AG04450 (cell line): ENCODE measurements around the gene NRDC. TPM values are rescaled to one million over a fixed set of nuclear protein-coding genes. Genes with fewer than 3 reads are reported as not detected.

Experiments used
- CTCF ChIA-PET: fragments of 300-600, 350-600 bp; formaldehyde crosslinking; extraction: SDS; loops from one replicate; lab custom pipeline; 2022; ENCODE audit warnings: antibody characterized with exemption, inconsistent platforms; lab: Charles Lee
- POLR2A ChIA-PET: fragments of 350-600 bp; formaldehyde crosslinking; extraction: SDS; loops from one replicate; lab custom pipeline; 2021; ENCODE audit warnings: antibody characterized with exemption, inconsistent platforms; lab: Yijun Ruan, JAX
- DNase-seq: peaks from one replicate; pipeline ENCODE4 v3.0.0-alpha.2; 2011; ENCODE audit warnings: low read depth, low spot score
- H3K27ac ChIP-seq: one replicate; pipeline ENCODE4 v1.5.1; 2012; ENCODE audit warnings: low read depth, low read length, control low read depth
- H3K27me3 ChIP-seq: one replicate; pipeline ENCODE4 v1.6.0; 2012; ENCODE audit warnings: low read length; ENCODE audit not compliant: control insufficient read depth, insufficient read depth
- H3K4me3 ChIP-seq: 2 replicates; pipeline ENCODE4 v1.5.1; 2011; ENCODE audit warnings: mild to moderate bottlenecking, low read depth, low read length, control low read depth
- H3K9me3 ChIP-seq: 2 replicates; pipeline ENCODE4 v1.5.1; 2012; ENCODE audit warnings: low read length; ENCODE audit not compliant: control insufficient read depth, insufficient read depth
- CTCF ChIP-seq: IDR thresholded peaks from 2 replicates; pipeline ENCODE4 v1.5.1; 2011; ENCODE audit warnings: low read depth, low read length, control low read depth, inconsistent platforms
- polyA plus RNA-seq: library from polyadenylated mRNA; depleted of rRNA; stranded (reverse); fragments of >200 nt; gene quantifications from 2 replicates; pipeline ENCODE4 v1.2.3, GENCODE V29; 2011

NRDC gene
- polyA plus RNA-seq, 1 experiment: 172 TPM

DNA sequence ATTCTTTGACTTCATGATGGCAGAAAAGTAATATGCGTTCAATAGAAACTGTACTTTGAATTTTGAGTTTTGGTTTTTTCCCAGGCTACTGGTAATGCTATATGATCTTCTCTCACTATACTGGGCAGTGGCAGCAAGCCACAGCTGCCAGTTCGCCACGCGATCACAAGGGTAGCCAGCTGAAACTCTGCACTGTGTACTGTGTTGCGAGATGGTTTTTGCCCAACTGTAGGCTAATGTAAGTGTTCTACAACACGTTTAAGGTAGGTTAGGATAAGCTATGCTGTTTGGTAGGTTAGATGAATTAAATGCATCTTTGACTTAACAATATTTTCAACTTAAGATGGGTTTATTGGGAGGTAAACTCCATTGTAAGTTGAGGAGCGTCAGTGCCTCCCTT lies 123.1 kb downstream of the NRDC start:
- no peak overlapping the region for H3K27ac ChIP-seq
- ChIA-PET CTCF (no interaction called here), POLR2A (no interaction called here)
- no peak overlapping the region for H3K4me3 ChIP-seq
- DNase-seq: no peak
- no peaks in the 10 kb centered on the region for H3K27me3 ChIP-seq
- no peak for TF ChIP-seq CTCF
- no peaks in the 10 kb centered on the region for H3K9me3 ChIP-seq

- ChIA-PET POLR2A (no interaction called here), CTCF (interaction anchor here (1.8 kb wide), 1 partner anchor 14 kb away, joined by 8 read pairs; no protein-coding TSS in a partner anchor)
- Histone ChIP-seq H3K27ac (no peak overlapping the region), H3K9me3 (no peaks in the 10 kb centered on the region), H3K27me3 (no peaks in the 10 kb centered on the region), H3K4me3 (no peak overlapping the region)
- DNase-seq: no peak
- no peak for TF ChIP-seq CTCF
These were observed 123.9 kb downstream of the NRDC start for GRCh38 chr1:51754666-51755065.

GRCh38 chr1:51753969-51754368 lies 124.6 kb downstream of the NRDC start:
- H3K9me3 ChIP-seq: no peaks in the 10 kb centered on the region
- no peaks in the 10 kb centered on the region for H3K27me3 ChIP-seq
- no peak for TF ChIP-seq CTCF
- ChIA-PET CTCF (interaction anchor here (1.8 kb wide), 1 partner anchor 15 kb away, joined by 8 read pairs; no protein-coding TSS in a partner anchor), POLR2A (no interaction called here)
- H3K27ac ChIP-seq: no peak overlapping the region
- no peak overlapping the region for H3K4me3 ChIP-seq
- no peak for DNase-seq

- Histone ChIP-seq H3K9me3 (no peaks in the 10 kb centered on the region), H3K4me3 (no peak overlapping the region), H3K27ac (no peak overlapping the region), H3K27me3 (no peaks in the 10 kb centered on the region)
- TF ChIP-seq CTCF: no peak
- POLR2A ChIA-PET: no interaction called here
- CTCF ChIA-PET: interaction anchor here (1.8 kb wide), 1 partner anchor 16 kb away, joined by 8 read pairs; no protein-coding TSS in a partner anchor
- DNase-seq: no peak
These were observed 126.2 kb downstream of the NRDC start for GRCh38 chr1:51752073-51752948.

GRCh38 chr1:51750729-51751128 lies 127.8 kb downstream of the NRDC start:
- no peak for TF ChIP-seq CTCF
- no peaks in the 10 kb centered on the region for H3K9me3 ChIP-seq
- H3K27ac ChIP-seq: no peak overlapping the region
- POLR2A ChIA-PET: no interaction called here
- no peaks in the 10 kb centered on the region for H3K27me3 ChIP-seq
- CTCF ChIA-PET: interaction anchor here (0.7 to 2.0 kb wide), 2 partner anchors 16 to 18 kb away, joined by 3 to 9 read pairs; no protein-coding TSS in a partner anchor
- no peak overlapping the region for H3K4me3 ChIP-seq
- no peak for DNase-seq
